Measurements from ENCODE around the gene OR10H1. TPM values are rescaled to one million over a fixed set of nuclear protein-coding genes. Genes with fewer than 3 reads are reported as not detected.

The OR10H1 gene
- total and polyA plus RNA-seq, 9 of the 15 experiments (the other 6 are each of a cell fraction or from before 2014, with no cell fraction given): not detected

DNA sequence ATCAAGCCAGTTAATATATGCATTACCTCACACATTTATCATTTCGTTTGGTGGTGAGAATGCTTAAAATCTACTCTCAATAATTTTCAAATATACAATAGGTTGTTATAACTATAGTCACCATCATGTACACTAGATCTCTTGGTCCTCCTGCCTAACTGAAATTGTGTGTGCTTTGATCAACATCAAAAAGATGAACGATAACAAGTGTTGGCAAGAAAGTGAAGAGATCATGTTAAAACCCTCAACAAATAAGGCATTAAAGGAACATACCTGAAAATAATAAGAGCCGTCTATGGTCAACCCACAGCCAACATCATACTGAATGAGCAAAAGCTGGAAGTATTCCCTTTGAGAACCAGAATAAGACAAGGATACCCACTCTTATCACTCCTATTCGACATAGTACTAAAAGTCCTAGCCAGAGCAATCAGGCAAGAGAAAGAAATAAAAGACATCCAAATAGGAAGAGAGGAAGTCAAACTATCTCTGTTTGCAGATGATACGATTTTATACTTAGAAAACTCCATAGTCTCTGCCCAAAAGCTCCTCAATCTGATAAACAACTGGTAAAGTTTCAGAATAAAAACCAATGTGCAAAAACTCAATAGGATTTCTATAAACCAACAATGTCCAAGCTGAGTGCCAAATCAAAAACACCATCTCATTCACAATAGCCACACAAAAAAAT lies 27.9 kb upstream of the OR10H1 start (continued):
- TF ChIP-seq, protein P1, sequence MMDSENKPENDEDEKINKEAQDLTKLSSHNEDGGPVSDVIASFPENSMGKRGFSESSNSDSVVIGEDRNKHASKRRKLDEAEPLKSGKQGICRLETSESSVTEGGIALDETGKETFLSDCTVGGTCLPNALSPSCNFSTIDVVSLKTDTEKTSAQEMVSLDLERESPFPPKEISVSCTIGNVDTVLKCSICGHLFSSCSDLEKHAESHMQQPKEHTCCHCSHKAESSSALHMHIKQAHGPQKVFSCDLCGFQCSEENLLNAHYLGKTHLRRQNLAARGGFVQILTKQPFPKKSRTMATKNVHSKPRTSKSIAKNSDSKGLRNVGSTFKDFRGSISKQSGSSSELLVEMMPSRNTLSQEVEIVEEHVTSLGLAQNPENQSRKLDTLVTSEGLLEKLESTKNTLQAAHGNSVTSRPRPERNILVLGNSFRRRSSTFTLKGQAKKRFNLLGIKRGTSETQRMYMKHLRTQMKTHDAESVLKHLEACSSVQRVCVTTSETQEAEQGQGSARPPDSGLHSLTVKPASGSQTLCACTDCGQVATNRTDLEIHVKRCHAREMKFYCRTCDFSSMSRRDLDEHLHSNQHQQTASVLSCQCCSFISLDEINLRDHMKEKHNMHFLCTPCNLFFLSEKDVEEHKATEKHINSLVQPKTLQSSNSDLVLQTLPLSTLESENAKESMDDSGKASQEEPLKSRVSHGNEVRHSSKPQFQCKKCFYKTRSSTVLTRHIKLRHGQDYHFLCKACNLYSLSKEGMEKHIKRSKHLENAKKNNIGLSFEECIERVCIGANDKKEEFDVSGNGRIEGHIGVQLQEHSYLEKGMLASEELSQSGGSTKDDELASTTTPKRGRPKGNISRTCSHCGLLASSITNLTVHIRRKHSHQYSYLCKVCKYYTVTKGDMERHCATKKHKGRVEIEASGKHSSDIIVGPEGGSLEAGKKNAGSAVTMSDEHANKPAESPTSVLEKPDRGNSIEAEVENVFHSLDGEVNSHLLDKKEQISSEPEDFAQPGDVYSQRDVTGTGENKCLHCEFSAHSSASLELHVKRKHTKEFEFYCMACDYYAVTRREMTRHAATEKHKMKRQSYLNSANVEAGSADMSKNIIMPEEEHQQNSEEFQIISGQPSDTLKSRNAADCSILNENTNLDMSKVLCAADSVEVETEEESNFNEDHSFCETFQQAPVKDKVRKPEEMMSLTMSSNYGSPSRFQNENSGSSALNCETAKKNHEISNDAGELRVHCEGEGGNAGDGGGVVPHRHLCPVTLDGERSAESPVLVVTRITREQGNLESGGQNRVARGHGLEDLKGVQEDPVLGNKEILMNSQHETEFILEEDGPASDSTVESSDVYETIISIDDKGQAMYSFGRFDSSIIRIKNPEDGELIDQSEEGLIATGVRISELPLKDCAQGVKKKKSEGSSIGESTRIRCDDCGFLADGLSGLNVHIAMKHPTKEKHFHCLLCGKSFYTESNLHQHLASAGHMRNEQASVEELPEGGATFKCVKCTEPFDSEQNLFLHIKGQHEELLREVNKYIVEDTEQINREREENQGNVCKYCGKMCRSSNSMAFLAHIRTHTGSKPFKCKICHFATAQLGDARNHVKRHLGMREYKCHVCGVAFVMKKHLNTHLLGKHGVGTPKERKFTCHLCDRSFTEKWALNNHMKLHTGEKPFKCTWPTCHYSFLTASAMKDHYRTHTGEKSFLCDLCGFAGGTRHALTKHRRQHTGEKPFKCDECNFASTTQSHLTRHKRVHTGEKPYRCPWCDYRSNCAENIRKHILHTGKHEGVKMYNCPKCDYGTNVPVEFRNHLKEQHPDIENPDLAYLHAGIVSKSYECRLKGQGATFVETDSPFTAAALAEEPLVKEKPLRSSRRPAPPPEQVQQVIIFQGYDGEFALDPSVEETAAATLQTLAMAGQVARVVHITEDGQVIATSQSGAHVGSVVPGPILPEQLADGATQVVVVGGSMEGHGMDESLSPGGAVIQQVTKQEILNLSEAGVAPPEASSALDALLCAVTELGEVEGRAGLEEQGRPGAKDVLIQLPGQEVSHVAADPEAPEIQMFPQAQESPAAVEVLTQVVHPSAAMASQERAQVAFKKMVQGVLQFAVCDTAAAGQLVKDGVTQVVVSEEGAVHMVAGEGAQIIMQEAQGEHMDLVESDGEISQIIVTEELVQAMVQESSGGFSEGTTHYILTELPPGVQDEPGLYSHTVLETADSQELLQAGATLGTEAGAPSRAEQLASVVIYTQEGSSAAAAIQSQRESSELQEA (IDR thresholded peaks at IDR 0.05; ENCODE audit: low read depth): no peak
